HepG2 (cell line): ENCODE results near the gene TRIM54. TPM values are rescaled to one million over a fixed set of nuclear protein-coding genes. Genes with fewer than 3 reads are reported as not detected.

ENCODE experiments used
- CBX1 ChIP-seq: IDR thresholded peaks from one replicate; pipeline ENCODE4 v1.6.1; 2016; ENCODE audit warnings: antibody characterized with exemption, low read depth
- CC2D1A ChIP-seq: sonication (generic); formaldehyde crosslinking; IDR thresholded peaks from 2 replicates; pipeline ENCODE4 v1.8.1; 2023; ENCODE audit warnings: mild to moderate bottlenecking, missing genetic modification reagents
- CREB1 ChIP-seq, 2 experiments: fragments of 450-650 bp in 1 of 2; IDR thresholded peaks; 2 replicates each; pipeline ENCODE4 v1.6.1; 2016 to 2017; ENCODE audit warnings: control low read depth in 1 of 2, mild to moderate bottlenecking in 1 of 2, missing compliant biosample characterization in 1 of 2, missing genetic modification characterization in 1 of 2
- FOXK2 ChIP-seq: fragments of 450-650 bp; IDR thresholded peaks from 2 replicates; pipeline ENCODE4 v1.6.1; 2016
- KDM5B ChIP-seq: sonication (generic); formaldehyde crosslinking; IDR thresholded peaks from 2 replicates; pipeline ENCODE4 v1.4.0; 2020; ENCODE audit warnings: missing genetic modification reagents, mild to moderate bottlenecking, borderline replicate concordance
- MXI1 ChIP-seq: IDR thresholded peaks from 3 replicates; pipeline ENCODE4 v1.6.1; 2012; ENCODE audit warnings: low read depth, low read length, inconsistent platforms, borderline replicate concordance
- RCOR2 ChIP-seq: IDR thresholded peaks from 2 replicates; pipeline ENCODE4 v1.6.1; 2016; ENCODE audit warnings: missing biosample characterization, missing genetic modification reagents
- REPIN1 ChIP-seq: sonication (generic); formaldehyde crosslinking; IDR thresholded peaks from 2 replicates; pipeline ENCODE4 v1.8.0; 2022; ENCODE audit warnings: missing genetic modification reagents, low read depth, mild to moderate bottlenecking, borderline replicate concordance
- SALL1 ChIP-seq: sonication (generic); formaldehyde crosslinking; IDR thresholded peaks from 2 replicates; pipeline ENCODE4 v1.8.0; 2022; ENCODE audit warnings: mild to moderate bottlenecking, missing genetic modification reagents
- SOX5 ChIP-seq: IDR thresholded peaks from 2 replicates; pipeline ENCODE4 v1.6.1; 2016; ENCODE audit warnings: borderline replicate concordance
- ZNF12 ChIP-seq: sonication (generic); formaldehyde crosslinking; IDR thresholded peaks from 2 replicates; pipeline ENCODE4 v1.5.0; 2020; ENCODE audit warnings: missing genetic modification reagents
- ZNF317 ChIP-seq: sonication (generic); formaldehyde crosslinking; IDR thresholded peaks from 2 replicates; pipeline ENCODE4 v1.5.0; 2020; ENCODE audit warnings: mild to moderate bottlenecking, missing genetic modification reagents
- ZNF383 ChIP-seq: sonication (generic); formaldehyde crosslinking; IDR thresholded peaks from 2 replicates; pipeline ENCODE4 v1.4.0; 2020; ENCODE audit warnings: missing genetic modification reagents, mild to moderate bottlenecking, borderline replicate concordance
- ZNF543 ChIP-seq: sonication (generic); formaldehyde crosslinking; IDR thresholded peaks from 2 replicates; pipeline ENCODE4 v1.4.0; 2020; ENCODE audit warnings: mild to moderate bottlenecking, missing genetic modification reagents
- ZNF598 ChIP-seq: sonication (generic); formaldehyde crosslinking; IDR thresholded peaks from 2 replicates; pipeline ENCODE4 v1.5.1; 2020; ENCODE audit warnings: mild to moderate bottlenecking, missing genetic modification reagents, borderline replicate concordance
- ZNF607 ChIP-seq: sonication (generic); formaldehyde crosslinking; IDR thresholded peaks from 2 replicates; pipeline ENCODE4 v1.5.1; 2020; ENCODE audit warnings: missing genetic modification reagents, mild to moderate bottlenecking, borderline replicate concordance
- ZNF652 ChIP-seq: IDR thresholded peaks from 2 replicates; pipeline ENCODE4 v1.6.1; 2016; ENCODE audit warnings: low read depth, borderline replicate concordance
- ZNF850 ChIP-seq: sonication (generic); formaldehyde crosslinking; conservative IDR thresholded peaks from 2 replicates; pipeline ENCODE4 v1.9.0; 2021; ENCODE audit warnings: mild to moderate bottlenecking, missing genetic modification reagents
- polyA plus RNA-seq, 8 experiments: library from polyadenylated mRNA; depleted of rRNA in 3 of 8; stranded (reverse) in 7 of 8; unstranded in 1 of 8; fragments of >200 nt; fragmentation: Illumina TruSeq in 4 of 8; extraction: Trizol in 4 of 8; gene quantifications; 2 replicates each; pipeline versions ENCODE4 v1.2.1 to v1.2.3, GENCODE V29; 2011 to 2016; ENCODE audit warnings: low read depth in 4 of 8, missing spikeins in 1 of 8, mixed read lengths in 1 of 8; ENCODE audit not compliant: insufficient read depth in 1 of 8
- total RNA-seq, 5 experiments: library from RNA; depleted of rRNA; stranded (reverse); fragments of >200 nt; fragmentation: Illumina TruSeq; extraction: Trizol; gene quantifications; 2 replicates each; pipeline ENCODE4 v1.2.3, GENCODE V29; 2016; ENCODE audit warnings: low read depth in 1 of 5
- TF ChIP-seq, protein P1 (sequence below): sonication (generic); formaldehyde crosslinking; IDR thresholded peaks from 2 replicates; pipeline ENCODE4 v1.4.0; 2020; ENCODE audit warnings: missing genetic modification reagents
- TF ChIP-seq, protein P2 (sequence below): sonication (generic); formaldehyde crosslinking; IDR thresholded peaks from 2 replicates; pipeline ENCODE4 v1.5.1; 2020; ENCODE audit warnings: mild to moderate bottlenecking, moderate library complexity, missing genetic modification reagents
- TF ChIP-seq, protein P3 (sequence below): IDR thresholded peaks from 2 replicates; pipeline ENCODE4 v1.6.1; 2016; ENCODE audit warnings: missing compliant biosample characterization, missing genetic modification reagents, borderline replicate concordance

TRIM54 gene
- total and polyA plus RNA-seq, 2 of the 13 experiments (the other 11 are each of a cell fraction or from before 2014, with no cell fraction given): 0.07 to 0.13 TPM

DNA sequence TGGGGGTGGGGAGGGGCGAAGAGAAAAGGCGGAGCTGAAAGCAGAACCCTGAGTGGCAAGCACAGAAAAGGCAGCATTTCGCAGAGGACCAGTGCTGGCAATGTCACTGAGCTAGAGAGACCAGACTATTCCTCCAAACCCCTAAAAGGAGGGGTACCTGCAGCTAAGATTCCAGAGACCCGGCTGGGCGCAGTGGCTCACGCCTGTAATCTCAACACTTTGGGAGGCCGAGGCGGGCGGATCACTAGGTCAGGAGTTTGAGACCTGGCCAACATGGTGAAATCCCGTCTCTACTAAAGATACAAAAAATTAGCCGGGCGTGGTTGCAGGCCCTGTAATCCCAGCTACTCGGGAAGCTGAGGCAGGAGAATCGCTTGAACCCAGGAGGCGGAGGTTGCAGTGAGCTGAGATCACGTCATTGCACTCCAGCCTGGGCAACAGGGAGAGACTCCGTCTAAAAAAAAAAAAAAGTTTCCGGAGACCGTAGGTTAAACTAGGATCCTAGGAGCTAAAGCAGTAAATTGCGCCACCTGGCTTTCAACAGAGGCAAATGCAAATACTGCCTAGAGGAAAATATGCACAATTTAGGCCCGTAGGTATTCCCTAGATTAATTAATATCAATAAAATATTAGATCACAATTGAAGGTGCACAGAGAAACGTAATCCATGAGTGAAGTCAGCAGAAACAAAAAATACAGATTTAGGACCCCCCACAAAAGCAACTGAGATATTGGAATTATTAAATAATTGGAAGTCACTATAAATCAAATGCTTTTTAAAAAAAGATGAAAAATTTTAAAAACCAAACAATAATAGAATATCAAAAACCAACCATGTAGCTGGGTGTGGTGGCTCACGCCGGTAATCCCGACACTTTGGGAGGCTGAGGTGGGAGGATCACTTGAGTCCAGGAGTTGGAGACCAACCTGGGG is 21.1 kb downstream of the TRIM54 start (continued):
- TF ChIP-seq ZNF598 (peak; percentile 71; the same call in 1 of the 2 replicates), ZNF317 (0 out of 2 replicates have a peak, but pooled peaks have one; percentile 23), SOX5 (0 out of 2 replicates have a peak, but pooled peaks have one; percentile 23), CC2D1A (CRISPR knock-in tag) (no peak), SALL1 (CRISPR knock-in tag) (no peak), ZNF850 (CRISPR knock-in tag) (no peak), REPIN1 (no peak), ZNF383 (CRISPR knock-in tag) (no peak), CBX1 (no peak), CREB1 (IDR thresholded peaks at IDR 0.05) (peak; percentile 51), CREB1 (CRISPR knock-in tag; IDR thresholded peaks at IDR 0.05) (peak; percentile 54; the same call in 1 of the 2 replicates), RCOR2 (CRISPR knock-in tag) (no peak), FOXK2 (peak; percentile 32; the same call in 1 of the 2 replicates), ZNF543 (CRISPR knock-in tag) (0 out of 2 replicates have a peak, but pooled peaks have one; percentile 35), ZNF607 (CRISPR knock-in tag) (no peak), MXI1 (0 out of 3 replicates have a peak, but pooled peaks have one; percentile 26), KDM5B (CRISPR knock-in tag) (peak; percentile 49; the same call in 1 of the 2 replicates), ZNF652 (CRISPR knock-in tag) (peak; percentile 12; the same call in 1 of the 2 replicates), ZNF12 (peak; percentile 22; the same call in 1 of the 2 replicates)
- TF ChIP-seq, protein P1, sequence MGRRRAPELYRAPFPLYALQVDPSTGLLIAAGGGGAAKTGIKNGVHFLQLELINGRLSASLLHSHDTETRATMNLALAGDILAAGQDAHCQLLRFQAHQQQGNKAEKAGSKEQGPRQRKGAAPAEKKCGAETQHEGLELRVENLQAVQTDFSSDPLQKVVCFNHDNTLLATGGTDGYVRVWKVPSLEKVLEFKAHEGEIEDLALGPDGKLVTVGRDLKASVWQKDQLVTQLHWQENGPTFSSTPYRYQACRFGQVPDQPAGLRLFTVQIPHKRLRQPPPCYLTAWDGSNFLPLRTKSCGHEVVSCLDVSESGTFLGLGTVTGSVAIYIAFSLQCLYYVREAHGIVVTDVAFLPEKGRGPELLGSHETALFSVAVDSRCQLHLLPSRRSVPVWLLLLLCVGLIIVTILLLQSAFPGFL (CRISPR knock-in tag): no peak
- TF ChIP-seq, protein P2, sequence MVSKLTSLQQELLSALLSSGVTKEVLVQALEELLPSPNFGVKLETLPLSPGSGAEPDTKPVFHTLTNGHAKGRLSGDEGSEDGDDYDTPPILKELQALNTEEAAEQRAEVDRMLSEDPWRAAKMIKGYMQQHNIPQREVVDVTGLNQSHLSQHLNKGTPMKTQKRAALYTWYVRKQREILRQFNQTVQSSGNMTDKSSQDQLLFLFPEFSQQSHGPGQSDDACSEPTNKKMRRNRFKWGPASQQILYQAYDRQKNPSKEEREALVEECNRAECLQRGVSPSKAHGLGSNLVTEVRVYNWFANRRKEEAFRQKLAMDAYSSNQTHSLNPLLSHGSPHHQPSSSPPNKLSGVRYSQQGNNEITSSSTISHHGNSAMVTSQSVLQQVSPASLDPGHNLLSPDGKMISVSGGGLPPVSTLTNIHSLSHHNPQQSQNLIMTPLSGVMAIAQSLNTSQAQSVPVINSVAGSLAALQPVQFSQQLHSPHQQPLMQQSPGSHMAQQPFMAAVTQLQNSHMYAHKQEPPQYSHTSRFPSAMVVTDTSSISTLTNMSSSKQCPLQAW (CRISPR knock-in tag): peak; percentile 21; the same call in 1 of the 2 replicates
- TF ChIP-seq, protein P3, sequence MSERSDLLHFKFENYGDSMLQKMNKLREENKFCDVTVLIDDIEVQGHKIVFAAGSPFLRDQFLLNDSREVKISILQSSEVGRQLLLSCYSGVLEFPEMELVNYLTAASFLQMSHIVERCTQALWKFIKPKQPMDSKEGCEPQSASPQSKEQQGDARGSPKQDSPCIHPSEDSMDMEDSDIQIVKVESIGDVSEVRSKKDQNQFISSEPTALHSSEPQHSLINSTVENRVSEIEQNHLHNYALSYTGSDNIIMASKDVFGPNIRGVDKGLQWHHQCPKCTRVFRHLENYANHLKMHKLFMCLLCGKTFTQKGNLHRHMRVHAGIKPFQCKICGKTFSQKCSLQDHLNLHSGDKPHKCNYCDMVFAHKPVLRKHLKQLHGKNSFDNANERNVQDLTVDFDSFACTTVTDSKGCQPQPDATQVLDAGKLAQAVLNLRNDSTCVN (CRISPR knock-in tag): no peak
